ENCODE results near the gene PPP1R26. TPM values are rescaled to one million over a fixed set of nuclear protein-coding genes. Genes with fewer than 3 reads are reported as not detected.

The PPP1R26 gene
- total and polyA plus RNA-seq, 9 of the 15 experiments (the other 6 are each of a cell fraction or from before 2014, with no cell fraction given), result 0.77 to 26.8 (median 9.3) TPM

DNA sequence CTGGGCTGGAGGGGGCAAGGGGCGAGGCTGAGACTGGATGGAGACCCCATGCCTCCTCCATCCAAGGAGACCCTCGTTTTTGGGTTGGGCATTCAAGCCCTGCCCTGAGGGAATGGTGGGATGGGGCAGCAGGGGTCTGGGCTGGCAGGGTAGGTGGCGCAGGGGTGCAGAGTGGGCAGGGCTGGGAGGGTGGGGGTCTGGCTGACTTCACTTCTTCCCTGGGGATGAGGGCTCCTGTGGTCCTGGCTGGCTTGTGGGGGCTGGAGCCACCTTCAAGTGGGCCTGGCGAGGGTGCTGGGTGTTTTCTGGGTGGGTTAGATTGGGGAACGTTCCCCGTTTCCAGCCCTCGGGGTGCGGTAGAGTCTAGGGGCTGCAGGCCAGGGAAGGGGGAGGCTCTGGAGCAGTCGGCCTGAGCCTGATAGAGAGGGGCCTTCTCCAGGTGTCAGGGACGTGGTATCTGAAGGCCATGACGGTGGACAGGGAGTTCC is 42.1 kb downstream of the PPP1R26 start:
- H3K79me2 ChIP-seq (ENCODE audit: control insufficient read depth, insufficient read depth, low read length), result no peaks in the 10 kb centered on the region
- ATAC-seq (no peak), FAIRE-seq (no peak), DNase-seq (ENCODE audit: extremely low read depth in 1 of 4, low spot score in 3 of 4) (no peak)
- no peak overlapping the region for H3K4me2 ChIP-seq (ENCODE audit: insufficient read depth, low read length)
- no peaks in the 10 kb centered on the region for H3K9me1 ChIP-seq (ENCODE audit: control insufficient read depth, insufficient read depth, low read length)
- in situ Hi-C loops (cut with MboI), result no loop called here
- POLR2A ChIA-PET, result no interaction called here
- 0% methylated on average over 2 of the region's 11 CpGs for WGBS (ENCODE audit: insufficient coverage, low coverage, missing lambda C conversion rate)
- TF ChIP-seq, protein P1, sequence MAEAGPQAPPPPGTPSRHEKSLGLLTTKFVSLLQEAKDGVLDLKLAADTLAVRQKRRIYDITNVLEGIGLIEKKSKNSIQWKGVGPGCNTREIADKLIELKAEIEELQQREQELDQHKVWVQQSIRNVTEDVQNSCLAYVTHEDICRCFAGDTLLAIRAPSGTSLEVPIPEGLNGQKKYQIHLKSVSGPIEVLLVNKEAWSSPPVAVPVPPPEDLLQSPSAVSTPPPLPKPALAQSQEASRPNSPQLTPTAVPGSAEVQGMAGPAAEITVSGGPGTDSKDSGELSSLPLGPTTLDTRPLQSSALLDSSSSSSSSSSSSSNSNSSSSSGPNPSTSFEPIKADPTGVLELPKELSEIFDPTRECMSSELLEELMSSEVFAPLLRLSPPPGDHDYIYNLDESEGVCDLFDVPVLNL (CRISPR knock-in tag; IDR thresholded peaks at IDR 0.05; ENCODE audit: low read depth), result no peak
- TF ChIP-seq ILF3 (IDR thresholded peaks at IDR 0.05; ENCODE audit: borderline replicate concordance), result no peak
- no peak for TF ChIP-seq EGR1 (conservative IDR thresholded peaks at IDR 0.05)
- TF ChIP-seq MAFG (tag; conservative IDR thresholded peaks at IDR 0.05), result no peak
- no peak for TF ChIP-seq STAT5B (CRISPR knock-in tag; IDR thresholded peaks at IDR 0.05)
- no peak for TF ChIP-seq SMAD3 (CRISPR knock-in tag; conservative IDR thresholded peaks at IDR 0.05)
- TF ChIP-seq ZNF224 (CRISPR knock-in tag; IDR thresholded peaks at IDR 0.05), result no peak
- no peak for TF ChIP-seq SLC30A9 (CRISPR knock-in tag; IDR thresholded peaks at IDR 0.05)
- no peak for TF ChIP-seq CHD4 (IDR thresholded peaks at IDR 0.05; ENCODE audit: insufficient read depth, insufficient replicate concordance, low read depth, low read length, poor library complexity, severe bottlenecking)
- TF ChIP-seq NELFE (IDR thresholded peaks at IDR 0.05; ENCODE audit: insufficient read depth, insufficient read length), result no peak
- TF ChIP-seq TSC22D4 (tag; IDR thresholded peaks at IDR 0.05), result no peak
- 0 out of 5 replicates have a peak, but pooled peaks cover 0 to 2% of the 10 kb centered on the region in 2 experiments for H3K27me3 ChIP-seq (ENCODE audit: control insufficient read depth in 2 of 2, insufficient read depth in 2 of 2, low read length in 2 of 2)
- no peaks in the 10 kb centered on the region for H4K20me1 ChIP-seq (replicated peaks; ENCODE audit: control insufficient read depth, insufficient read depth, low read length)
- no peak overlapping the region for H3K4me3 ChIP-seq
- peaks cover 4 to 34% of the 10 kb centered on the region in 2 experiments; a peak in 3 of 5 replicates for H3K4me1 ChIP-seq (replicated peaks in 1 of 2; ENCODE audit: control insufficient read depth in 2 of 2, insufficient read depth in 2 of 2, low read length in 2 of 2)
- H3K36me3 ChIP-seq (ENCODE audit: control insufficient read depth, insufficient read depth, low read length), result no peaks in the 10 kb centered on the region
- no peak overlapping the region for H3K9ac ChIP-seq (ENCODE audit: insufficient read depth in 1 of 2, low read depth in 2 of 2, low read length in 2 of 2)
- H3K9me3 ChIP-seq (replicated peaks; ENCODE audit: control insufficient read depth, insufficient read depth, low read depth, low read length), result no peaks in the 10 kb centered on the region
- no peak overlapping the region for H2AFZ ChIP-seq (ENCODE audit: low read depth, low read length)
- H3K27ac ChIP-seq (ENCODE audit: extremely low read depth, low read depth, low read length), result no peak overlapping the region
- CTCF ChIA-PET (ENCODE audit: low intra/inter-chr PET ratio), result no interaction called here
- intact Hi-C loops (cut with micrococcal nuclease), result no loop called here
- BruUV-seq (replicated peaks), result no TSS peak

Measured in K562 (cell line).